Retina (tissue), 1 donor: ENCODE results near the gene NOD1.
"Not testable (repeated sequence)": the region's sequence is repeated elsewhere in the genome, so short reads cannot be mapped to it uniquely, and the experiment has no call there.

ENCODE experiments used
- DNase-seq: peaks from one replicate; pipeline ENCODE4 v3.0.0-alpha.2; 2016

Gene NOD1, protein sequence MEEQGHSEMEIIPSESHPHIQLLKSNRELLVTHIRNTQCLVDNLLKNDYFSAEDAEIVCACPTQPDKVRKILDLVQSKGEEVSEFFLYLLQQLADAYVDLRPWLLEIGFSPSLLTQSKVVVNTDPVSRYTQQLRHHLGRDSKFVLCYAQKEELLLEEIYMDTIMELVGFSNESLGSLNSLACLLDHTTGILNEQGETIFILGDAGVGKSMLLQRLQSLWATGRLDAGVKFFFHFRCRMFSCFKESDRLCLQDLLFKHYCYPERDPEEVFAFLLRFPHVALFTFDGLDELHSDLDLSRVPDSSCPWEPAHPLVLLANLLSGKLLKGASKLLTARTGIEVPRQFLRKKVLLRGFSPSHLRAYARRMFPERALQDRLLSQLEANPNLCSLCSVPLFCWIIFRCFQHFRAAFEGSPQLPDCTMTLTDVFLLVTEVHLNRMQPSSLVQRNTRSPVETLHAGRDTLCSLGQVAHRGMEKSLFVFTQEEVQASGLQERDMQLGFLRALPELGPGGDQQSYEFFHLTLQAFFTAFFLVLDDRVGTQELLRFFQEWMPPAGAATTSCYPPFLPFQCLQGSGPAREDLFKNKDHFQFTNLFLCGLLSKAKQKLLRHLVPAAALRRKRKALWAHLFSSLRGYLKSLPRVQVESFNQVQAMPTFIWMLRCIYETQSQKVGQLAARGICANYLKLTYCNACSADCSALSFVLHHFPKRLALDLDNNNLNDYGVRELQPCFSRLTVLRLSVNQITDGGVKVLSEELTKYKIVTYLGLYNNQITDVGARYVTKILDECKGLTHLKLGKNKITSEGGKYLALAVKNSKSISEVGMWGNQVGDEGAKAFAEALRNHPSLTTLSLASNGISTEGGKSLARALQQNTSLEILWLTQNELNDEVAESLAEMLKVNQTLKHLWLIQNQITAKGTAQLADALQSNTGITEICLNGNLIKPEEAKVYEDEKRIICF

DNA sequence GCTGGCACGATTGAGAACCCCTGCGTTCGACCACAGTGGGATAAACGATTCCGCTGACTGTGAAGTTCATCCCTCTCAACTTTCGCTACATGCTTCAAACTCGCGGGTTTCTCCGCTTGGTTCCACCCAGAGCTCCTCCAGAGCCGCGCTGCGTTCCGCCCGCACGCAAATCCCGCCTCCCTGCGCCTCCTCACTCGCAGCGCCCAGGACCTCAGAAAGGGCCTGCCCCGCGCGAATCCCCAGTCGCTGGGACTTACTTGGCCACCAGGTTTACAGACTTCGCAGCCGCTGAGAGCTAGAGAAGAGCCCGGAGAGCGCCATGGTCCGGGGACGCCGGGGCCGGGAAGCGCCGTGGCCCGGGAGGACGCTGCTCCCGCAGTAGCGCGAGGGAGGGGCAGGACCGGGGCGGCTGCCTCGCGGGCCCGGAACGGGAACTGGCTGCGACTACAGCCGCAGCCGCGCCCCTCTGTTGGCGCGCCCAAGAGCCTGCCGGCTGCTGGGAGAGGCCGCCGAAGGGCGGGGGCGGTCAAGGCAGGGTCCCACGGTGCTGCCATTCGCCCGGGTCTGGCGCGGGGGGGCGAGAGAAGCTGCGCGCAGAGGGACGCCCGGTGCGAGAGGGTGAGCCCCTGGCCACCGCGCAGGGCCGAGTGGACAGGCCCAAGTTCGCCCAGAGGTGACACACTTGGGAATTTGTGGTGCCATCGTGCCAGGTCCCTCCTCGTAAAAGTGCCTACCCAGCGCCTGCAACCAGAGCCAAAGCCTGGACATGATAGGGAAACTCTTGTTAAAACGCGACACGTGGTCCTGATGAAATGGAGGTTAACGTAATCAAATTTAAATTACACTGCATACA lies at the start of gene NOD1:
Gene NOD1, minus strand, starts transcription at position 436 of the 853 bp plus-strand sequence. CDS start 21,863 bp downstream, outside the sequence.
- peak; percentile 89 for DNase-seq

DNA sequence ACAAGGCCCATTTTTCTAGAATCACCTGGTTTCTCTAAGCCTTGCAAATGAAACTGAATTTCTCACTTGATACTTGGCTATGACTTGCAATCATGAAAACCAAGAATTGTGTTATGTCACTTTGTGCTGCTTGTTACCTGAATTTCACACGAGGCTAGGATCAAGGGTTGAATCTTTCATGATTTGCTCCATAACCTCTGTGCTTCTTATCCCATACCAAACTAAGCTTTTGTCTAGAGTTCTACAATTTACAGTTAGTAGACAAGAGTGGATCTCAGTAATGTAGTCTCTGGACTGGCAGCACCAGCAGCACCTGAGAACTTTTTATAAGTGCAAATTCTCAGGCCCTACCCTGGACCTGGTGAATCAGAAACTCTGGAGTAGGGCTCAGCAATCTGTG lies 48.7 kb upstream of the NOD1 start:
- DNase-seq = not testable (repeated sequence)

DNA sequence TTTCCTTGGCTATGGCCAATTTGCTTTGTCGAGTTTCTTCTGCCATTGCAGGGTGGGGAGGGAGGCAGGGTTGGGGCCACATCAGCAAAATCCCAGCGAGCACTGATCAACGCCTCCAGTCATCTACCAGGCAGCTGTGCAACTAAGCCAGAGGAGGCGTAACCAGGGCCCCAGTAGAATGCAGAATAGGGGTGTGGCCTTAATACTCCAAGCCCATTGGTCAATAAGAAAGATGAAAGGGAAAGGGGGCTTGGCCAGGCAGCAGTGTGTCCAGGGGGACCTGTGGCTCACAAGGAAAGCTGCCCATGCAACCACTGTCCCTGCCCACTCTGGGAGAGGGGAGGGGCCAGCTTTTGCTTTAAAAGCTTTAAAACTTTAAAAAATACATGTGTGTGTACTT lies 47.6 kb upstream of the NOD1 start:
- no peak for DNase-seq

DNA sequence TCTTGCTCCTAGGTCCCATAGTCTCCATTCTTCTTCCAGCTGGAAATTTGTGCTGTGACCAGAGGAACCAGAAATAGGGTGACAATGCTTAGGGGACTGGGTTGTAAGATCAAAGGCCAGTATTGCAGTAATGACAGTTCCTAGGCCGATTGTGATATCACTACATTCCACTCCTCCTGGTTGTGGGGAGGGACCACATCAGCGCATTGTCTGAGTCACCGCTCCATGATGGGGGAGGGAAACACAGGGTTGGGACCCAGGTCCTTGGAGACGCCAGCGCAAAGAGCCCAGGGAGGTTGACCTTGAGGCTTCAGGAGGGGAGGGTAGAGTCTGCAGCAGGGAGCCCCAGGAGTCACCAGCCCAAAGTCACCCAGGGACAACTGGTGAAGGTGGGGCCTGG lies 46.8 kb upstream of the NOD1 start:
- no peak for DNase-seq

DNA sequence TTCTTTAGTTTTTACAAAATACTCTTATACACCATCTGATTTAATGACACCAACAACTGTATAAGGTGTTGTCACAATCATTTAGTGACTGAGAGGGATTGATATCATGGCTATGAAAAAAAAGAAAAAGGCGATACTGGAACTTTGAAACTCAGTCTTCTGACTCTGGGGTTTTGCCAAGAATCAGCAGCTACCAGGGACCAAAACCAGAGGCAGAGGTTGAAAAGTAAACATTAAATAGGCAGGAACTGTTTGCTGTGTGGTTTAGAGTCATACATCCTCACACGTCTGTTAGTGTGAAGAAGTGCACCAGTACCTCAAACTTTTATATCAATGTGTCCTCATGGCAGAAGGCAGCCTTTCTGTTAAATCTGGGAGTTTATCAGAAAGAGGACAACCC lies 46.0 kb upstream of the NOD1 start:
- no peak for DNase-seq

DNA sequence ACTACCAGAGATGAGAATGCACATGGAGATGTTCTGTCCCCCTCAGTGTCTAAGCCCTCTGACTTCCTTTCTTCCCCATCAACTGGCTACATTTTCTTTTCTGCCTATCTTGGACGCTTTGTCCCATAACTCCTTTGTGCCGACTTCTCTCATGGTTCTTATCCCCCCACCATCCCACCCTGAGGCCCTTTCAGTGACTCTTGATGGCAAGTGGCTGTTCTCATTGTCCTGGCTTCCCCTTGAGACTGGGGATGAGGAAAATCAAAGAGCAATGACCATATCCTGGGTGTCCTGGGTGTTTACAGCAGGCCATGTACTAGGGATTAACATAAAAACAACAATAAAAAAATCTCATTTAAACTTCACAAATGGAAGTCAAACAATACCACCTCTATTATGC lies 44.9 kb upstream of the NOD1 start:
- DNase-seq = no peak

DNA sequence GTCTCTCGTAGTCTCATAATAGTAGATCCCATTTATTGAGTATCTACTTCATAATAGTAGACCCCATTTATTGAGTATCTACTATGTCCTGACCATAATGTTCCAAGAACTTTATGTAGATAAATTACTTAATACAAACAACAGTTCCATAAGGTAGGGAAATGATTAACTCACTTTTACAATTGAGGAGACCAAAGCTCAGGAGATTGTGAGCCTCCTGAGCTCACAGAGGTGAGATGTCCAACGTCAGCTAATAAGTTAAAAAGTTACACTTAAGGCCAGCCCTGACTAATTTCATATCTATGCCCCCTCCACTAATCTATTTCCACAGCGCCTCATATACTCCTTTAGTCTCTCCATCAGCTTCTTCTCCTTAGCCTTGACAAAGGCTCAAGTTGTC lies 43.6 kb upstream of the NOD1 start:
- DNase-seq = no peak

DNA sequence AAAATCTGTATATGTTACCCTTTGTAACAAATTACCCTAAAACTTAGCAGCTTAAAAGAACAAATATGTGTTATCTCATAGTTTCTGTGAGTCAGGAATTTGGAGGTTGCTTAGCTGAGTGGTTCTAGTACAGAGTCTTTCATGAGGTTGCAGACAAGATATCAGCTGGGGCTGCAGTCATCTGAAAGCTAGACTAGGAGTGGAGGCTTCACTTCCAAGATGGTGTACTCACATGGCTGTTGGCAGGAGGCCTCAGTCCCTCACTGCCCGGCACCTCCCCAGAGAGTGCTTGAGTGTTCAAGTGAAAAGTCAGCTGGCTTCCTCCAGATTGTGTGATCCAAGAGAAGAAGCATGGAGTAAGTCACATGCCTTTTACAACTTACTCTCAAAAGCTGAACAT lies 42.9 kb upstream of the NOD1 start:
- no peak for DNase-seq

DNA sequence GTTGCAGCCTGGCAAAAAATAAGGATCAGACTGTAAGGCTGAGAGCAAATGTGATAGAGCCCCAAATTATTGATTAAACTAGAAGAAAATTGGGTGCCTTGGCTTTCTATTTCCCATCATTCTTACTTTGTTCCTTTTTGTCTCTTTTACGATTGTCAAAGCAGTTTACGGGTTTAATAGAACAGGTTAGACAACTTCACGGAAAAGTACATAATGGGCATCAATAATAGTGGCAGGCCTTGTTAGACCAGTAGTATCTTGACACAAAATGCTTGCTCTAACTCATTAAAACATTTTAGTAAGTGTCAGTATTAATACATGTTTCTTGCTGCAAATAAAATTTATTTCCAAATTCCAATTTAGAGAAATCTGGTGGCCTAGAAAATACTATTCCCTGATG lies 40.5 kb upstream of the NOD1 start:
- DNase-seq = no peak

DNA sequence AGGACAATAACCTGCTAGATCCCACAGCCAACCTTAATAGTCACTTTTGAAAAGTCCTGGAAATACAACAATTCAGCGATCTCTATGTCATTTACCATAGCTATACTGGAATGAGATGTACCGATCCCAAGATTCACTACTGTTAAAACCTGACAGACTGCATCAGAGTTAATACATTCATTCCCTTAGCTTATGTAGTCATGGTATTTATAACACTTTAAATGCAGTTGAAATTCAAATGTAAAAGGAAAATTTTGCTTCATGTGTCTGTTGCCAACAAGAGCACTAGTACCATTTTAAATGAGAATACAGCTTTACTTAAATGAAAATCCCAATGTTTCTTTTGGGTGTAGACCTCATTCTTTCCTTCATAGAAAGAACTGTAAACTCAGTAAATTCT lies 37.2 kb upstream of the NOD1 start:
- no peak for DNase-seq

DNA sequence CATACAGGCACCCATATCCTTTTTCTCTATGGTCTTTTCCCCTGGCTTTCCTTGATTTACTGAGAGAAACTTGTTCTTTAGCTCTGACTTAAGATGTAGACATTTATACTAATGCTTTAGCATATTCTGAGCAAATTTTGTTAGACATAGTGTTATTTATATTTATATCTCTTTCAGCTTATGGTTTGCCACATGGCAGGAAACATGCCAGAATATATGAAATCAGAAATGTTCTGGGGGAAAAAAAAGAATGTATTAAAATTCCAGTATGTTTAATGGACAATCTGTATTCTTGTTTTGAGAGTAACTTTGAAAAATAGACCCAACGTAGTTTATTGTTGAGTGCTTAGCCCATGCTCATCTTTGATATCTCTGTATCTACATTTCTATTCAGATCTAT lies 36.2 kb upstream of the NOD1 start:
- DNase-seq = no peak

DNA sequence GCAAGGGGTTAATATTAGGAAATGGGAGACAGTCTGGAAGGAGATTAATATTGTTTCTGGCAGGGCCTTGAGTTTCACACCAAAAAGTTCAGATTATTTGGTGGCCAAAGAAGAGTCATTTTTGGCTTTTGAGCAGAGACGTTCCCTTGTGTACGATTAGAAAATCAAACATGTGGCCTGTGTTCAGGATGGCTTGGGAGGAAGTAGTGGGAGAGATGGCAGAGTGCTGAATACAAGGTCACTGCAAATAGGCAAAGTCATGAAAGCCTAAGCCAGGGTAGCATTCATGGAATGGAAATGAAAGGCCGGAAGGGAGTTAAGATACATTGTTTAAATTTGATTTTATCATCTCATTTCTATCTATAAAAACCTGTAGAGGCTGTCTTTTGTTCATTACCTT lies 35.6 kb upstream of the NOD1 start:
- DNase-seq = no peak

DNA sequence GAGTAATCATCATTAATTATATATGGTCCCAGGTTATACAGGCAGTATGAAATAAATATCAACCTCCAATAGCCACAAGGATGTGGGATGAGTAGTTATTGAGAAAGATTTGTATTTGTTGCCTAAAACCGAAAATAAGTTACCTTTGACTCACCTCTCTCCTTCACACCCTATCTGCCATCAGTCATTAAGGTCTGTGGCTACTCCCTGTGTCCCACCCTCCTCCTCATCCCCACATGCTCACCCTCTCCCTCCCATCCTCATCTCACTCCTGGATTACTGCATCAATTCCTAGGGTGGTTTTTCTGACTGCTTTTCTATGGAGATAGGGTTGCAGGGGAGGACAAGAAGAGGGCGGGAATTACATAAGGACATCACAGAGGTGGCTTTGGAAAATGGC lies 35.2 kb upstream of the NOD1 start:
- no peak for DNase-seq

DNA sequence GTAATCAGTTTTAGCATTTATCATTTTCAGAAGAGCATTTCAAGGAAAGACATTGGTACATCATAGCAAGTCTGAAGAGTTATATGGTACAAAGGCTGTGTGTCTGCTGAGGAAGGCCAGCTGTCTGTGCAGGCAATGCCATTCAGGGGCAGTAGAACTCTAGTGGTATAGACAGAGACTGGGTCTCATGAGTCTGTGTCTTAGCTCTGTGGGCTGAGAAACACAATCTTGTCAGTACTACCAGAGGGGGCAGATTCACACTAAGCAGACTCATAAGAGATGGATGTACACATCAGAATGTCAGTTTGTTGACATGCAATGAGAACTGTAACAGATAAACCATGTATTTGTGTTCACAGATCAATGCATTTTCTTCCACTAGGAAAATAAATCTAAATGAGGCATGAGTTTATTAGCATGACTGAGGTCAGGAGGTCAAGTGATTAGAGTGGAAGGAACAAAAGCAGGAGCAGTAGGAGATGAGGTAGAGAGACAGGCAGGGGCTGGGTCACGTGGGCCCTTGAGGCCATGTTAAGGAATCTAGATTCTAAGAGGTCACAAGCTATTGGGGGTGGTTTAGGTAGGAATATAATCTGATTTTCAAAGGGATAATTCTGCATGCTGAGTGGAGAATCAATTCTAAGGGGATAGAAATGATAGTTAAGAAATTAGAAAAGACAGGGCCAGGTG lies 33.5 kb upstream of the NOD1 start:
- DNase-seq = no peak

DNA sequence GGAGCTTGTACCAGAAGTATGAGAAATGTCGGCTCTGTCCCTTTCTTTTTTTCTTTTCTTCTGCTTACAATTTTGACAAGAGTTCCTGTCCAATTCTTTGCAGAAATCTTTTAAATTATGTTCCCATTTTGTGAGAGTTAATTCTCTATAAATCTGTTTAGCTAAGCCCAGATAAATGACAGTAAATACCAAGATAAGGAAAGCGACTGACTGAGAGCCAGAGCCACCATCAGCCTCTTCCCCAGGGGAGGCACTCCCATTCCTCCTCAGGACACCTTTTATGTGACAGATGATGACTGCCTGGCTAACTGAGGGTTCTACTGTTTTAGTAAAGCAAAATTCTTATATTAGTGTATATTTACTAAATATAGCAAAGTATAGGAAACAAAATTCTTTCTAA lies 32.9 kb upstream of the NOD1 start:
- no peak for DNase-seq

DNA sequence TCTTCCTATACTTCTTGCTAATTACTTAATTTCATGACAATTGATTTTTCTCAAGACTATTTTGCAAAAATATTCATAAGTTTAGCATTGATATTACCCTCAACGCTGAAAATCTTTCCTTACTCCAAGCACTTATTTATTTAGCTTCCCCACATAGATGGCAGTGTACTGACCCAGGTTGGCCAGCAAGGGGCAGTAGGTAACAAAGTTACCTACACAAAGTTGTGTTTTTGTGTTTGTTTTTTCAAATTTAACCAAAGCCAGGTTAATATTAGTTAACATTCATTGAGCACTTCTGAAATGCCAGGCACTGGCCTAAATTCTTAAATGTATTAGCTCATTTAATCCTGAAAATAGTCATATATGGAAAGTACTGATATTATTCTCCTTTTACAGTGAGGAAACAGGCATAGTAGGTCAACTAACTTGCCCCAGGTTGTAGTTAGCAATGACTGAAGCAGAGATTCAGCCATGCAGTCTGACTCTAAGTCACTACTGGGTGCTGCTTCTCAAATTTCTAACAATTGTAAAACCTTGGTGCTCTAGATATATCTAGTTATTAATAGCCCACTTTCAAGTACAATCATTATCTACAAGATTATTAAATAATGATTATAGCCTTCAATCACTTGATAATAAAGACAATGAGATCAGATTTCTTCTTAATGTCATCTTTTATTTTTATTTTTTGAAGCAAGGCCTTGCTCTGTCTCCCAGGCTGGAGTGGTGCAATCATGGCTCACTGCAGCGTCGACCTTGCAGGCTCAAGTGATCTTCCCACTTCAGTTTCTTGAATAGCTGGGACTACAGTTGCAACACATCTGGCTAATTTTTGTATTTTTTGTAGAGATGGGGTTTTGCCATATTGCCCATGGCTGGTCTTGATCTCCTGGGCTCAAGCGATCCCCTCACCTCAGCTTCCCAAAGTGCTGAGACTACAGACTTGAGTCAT lies 31.8 kb upstream of the NOD1 start:
- DNase-seq = no peak

DNA sequence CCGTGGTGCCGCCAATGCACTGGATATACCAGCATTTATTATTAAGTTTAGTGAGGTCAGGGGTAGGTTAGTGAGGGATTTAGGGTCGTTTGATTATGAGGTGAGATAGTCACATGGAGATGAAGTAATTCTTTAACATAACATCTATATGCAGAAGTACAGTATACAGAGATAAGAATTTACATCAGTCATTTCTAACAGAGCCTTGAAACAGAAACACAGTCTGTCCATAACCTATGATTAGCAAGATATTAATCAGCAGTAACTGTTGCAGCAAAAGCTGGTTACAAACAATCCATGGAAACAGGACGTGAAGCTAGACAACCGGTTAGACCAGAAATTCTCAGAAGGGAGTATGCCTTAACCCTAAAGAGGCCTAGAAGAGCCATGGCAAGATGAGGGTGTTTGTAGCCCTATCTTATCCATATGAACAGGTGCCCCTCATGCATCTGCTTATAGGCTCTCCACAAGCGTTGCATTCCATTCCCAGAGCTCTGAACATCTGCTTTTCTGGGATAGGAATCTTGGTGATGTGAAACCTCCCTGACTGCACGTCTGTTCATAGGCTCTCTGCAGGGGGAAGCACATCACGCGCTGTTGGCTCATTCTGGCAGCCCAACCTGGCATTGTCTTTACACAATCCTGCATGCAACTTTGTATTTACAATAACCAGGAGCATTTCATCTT lies 30.7 kb upstream of the NOD1 start:
- not testable (repeated sequence) for DNase-seq

DNA sequence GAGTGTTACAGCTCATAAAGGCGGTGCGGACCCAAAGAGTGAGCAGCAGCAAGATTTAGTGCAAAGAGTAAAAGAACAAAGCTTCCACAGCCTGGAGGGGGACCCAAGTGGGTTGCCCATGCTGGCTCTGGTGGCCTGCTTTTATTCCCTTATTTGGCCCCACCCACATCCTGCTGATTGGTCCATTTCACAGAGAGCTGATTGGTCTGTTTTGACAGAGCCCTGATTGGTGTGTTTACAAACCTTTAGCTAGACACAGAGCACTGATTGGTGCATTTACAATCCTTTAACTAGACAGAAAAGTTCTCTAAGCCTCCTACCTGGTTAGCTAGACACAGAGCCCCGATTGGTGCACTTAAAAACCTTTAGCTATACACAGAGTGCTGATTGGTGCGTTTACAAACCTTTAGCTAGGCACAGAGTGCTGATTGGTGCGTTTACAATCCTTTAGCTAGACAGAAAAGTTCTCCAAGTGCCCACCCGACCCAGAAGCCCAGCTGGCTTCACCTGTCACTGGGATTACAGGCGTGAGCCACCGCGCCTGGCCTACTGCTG lies 28.8 kb upstream of the NOD1 start:
- DNase-seq = not testable (repeated sequence)

DNA sequence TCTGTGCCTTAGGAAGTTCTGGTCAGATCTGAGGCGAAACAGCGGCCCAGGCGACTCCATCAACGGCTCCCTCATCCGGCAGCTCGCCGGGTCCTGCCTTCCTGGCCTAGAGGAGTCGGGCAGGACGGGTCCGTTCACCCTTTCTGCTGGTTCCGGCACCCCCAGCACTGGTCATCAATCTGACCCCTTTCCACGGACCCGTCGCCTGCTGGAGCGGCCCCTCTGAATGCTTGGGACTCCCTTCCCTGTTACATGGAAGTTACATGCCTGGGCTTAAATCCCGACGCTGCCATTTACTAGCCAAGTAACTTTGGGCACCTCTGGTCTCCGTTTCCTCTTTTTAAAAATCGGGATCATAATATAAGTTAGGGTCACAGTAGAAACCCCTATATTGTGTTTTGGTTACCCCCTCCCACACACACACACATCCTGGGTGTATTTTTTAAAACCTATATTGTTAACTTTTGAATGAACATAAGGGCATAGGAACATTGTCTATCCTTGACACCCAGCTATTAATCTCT lies 26.7 kb upstream of the NOD1 start:
- no peak for DNase-seq
